Prostate gland (tissue), 2 donors: ENCODE measurements around the gene RCL1.

Experiments used
- CTCF ChIP-seq, 4 experiments: fragments of 200-600 bp in 2 of 4; fragments of 450-650 bp in 2 of 4; sonication (generic) in 2 of 4; IDR thresholded peaks; 1 replicate in 3 of 4; 2 replicates in 1 of 4; pipeline ENCODE4 v1.5.1; 2016 to 2019; ENCODE audit warnings: antibody characterized with exemption in 4 of 4, mild to moderate bottlenecking in 2 of 4, moderate library complexity in 2 of 4
- POLR2AphosphoS5 ChIP-seq: sonication (generic); formaldehyde crosslinking; IDR thresholded peaks from one replicate; pipeline ENCODE4 v1.6.1; 2017; ENCODE audit warnings: antibody characterized with exemption

- TF ChIP-seq CTCF (IDR thresholded peaks at IDR 0.05) (no peak), POLR2AphosphoS5 (no peak)
These were observed 49.5 kb downstream of the RCL1 start for GRCh38 chr9:4842213-4842612.
